ENCODE measurements around the gene SMG9. TPM values are rescaled to one million over a fixed set of nuclear protein-coding genes. Genes with fewer than 3 reads are reported as not detected.

Gene SMG9
- total and polyA plus RNA-seq, 4 donors = 5.4 to 8.9 (median 5.8) TPM

DNA sequence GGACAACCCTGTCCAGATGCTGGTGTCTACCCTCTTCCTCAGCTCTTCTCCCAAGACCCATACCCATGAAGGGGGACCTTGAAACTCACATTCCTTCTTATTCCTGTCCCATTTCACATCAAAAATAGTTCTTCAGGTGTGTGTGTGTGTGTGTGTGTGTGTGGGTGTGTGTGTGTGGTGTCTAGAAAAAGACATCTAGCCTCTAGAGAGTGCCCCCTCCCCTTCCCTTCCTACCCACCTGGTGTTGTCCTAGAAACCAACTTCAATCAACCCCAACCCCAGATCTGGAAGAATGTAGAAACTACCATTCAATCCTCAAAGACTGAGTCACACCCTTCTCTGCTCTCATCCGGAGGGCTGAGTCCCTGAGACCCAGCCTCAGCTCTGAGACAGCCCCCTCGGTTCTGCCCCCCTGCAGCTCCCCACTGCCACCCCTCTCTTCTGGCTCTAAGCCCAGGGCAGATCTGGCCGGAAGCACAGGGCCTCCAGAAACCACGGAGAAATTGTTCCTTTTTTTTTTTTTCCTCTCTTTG lies 22.5 kb upstream of the SMG9 start:
- Histone ChIP-seq H3K36me3 (ENCODE audit: control insufficient read depth in 4 of 4, insufficient read depth in 3 of 4, low read depth in 1 of 4, low read length in 3 of 4) (no peaks in the 10 kb centered on the region), H3K27ac (ENCODE audit: low read depth in 1 of 2, low read length in 2 of 2) (no peak overlapping the region), H3K27me3 (ENCODE audit: control insufficient read depth in 4 of 4, insufficient read depth in 4 of 4, low read length in 3 of 4) (peaks cover 0 to 4% (median 0%) of the 10 kb centered on the region in 4 donors), H3K9me3 (ENCODE audit: control insufficient read depth in 4 of 4, low read length in 3 of 4) (no peaks in the 10 kb centered on the region), H3K4me1 (ENCODE audit: control insufficient read depth in 4 of 4, insufficient read depth in 4 of 4, low read length in 3 of 4) (peaks cover 5 to 8% (median 6%) of the 10 kb centered on the region in 4 donors), H3K9ac (ENCODE audit: low read depth in 1 of 2, low read length in 2 of 2) (no peak overlapping the region), H3K4me3 (ENCODE audit: low read depth in 1 of 3, low read length in 3 of 3) (no peak overlapping the region)
- no peak for TF ChIP-seq GABPA (IDR thresholded peaks at IDR 0.05 in 1 of 2, conservative IDR thresholded peaks at IDR 0.05 in 1 of 2)
- TF ChIP-seq FOXA1 (IDR thresholded peaks at IDR 0.05) = no peak
- no peak for TF ChIP-seq HNF4G (IDR thresholded peaks at IDR 0.05)
- TF ChIP-seq RAD21 (IDR thresholded peaks at IDR 0.05) = no peak
- no peak for TF ChIP-seq NR2F2 (IDR thresholded peaks at IDR 0.05)
- TF ChIP-seq, protein P1, sequence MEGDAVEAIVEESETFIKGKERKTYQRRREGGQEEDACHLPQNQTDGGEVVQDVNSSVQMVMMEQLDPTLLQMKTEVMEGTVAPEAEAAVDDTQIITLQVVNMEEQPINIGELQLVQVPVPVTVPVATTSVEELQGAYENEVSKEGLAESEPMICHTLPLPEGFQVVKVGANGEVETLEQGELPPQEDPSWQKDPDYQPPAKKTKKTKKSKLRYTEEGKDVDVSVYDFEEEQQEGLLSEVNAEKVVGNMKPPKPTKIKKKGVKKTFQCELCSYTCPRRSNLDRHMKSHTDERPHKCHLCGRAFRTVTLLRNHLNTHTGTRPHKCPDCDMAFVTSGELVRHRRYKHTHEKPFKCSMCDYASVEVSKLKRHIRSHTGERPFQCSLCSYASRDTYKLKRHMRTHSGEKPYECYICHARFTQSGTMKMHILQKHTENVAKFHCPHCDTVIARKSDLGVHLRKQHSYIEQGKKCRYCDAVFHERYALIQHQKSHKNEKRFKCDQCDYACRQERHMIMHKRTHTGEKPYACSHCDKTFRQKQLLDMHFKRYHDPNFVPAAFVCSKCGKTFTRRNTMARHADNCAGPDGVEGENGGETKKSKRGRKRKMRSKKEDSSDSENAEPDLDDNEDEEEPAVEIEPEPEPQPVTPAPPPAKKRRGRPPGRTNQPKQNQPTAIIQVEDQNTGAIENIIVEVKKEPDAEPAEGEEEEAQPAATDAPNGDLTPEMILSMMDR (IDR thresholded peaks at IDR 0.05; ENCODE audit: low read depth, low read length, missing input control) = no peak
- TF ChIP-seq, protein P2, sequence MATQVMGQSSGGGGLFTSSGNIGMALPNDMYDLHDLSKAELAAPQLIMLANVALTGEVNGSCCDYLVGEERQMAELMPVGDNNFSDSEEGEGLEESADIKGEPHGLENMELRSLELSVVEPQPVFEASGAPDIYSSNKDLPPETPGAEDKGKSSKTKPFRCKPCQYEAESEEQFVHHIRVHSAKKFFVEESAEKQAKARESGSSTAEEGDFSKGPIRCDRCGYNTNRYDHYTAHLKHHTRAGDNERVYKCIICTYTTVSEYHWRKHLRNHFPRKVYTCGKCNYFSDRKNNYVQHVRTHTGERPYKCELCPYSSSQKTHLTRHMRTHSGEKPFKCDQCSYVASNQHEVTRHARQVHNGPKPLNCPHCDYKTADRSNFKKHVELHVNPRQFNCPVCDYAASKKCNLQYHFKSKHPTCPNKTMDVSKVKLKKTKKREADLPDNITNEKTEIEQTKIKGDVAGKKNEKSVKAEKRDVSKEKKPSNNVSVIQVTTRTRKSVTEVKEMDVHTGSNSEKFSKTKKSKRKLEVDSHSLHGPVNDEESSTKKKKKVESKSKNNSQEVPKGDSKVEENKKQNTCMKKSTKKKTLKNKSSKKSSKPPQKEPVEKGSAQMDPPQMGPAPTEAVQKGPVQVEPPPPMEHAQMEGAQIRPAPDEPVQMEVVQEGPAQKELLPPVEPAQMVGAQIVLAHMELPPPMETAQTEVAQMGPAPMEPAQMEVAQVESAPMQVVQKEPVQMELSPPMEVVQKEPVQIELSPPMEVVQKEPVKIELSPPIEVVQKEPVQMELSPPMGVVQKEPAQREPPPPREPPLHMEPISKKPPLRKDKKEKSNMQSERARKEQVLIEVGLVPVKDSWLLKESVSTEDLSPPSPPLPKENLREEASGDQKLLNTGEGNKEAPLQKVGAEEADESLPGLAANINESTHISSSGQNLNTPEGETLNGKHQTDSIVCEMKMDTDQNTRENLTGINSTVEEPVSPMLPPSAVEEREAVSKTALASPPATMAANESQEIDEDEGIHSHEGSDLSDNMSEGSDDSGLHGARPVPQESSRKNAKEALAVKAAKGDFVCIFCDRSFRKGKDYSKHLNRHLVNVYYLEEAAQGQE (IDR thresholded peaks at IDR 0.05) = no peak
- no peak for TF ChIP-seq RXRA (IDR thresholded peaks at IDR 0.05)
- TF ChIP-seq YY1 (IDR thresholded peaks at IDR 0.05) = no peak
- no peak for TF ChIP-seq FOXA2 (IDR thresholded peaks at IDR 0.05)
- TF ChIP-seq, protein P3, sequence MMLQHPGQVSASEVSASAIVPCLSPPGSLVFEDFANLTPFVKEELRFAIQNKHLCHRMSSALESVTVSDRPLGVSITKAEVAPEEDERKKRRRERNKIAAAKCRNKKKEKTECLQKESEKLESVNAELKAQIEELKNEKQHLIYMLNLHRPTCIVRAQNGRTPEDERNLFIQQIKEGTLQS (IDR thresholded peaks at IDR 0.05) = no peak
- TF ChIP-seq EGR1 (IDR thresholded peaks at IDR 0.05; ENCODE audit: low read depth in 2 of 2) = no peak
- no peak for TF ChIP-seq TAF1 (conservative IDR thresholded peaks at IDR 0.05)
- TF ChIP-seq SP1 (IDR thresholded peaks at IDR 0.05) = no peak
- TF ChIP-seq, protein P4, sequence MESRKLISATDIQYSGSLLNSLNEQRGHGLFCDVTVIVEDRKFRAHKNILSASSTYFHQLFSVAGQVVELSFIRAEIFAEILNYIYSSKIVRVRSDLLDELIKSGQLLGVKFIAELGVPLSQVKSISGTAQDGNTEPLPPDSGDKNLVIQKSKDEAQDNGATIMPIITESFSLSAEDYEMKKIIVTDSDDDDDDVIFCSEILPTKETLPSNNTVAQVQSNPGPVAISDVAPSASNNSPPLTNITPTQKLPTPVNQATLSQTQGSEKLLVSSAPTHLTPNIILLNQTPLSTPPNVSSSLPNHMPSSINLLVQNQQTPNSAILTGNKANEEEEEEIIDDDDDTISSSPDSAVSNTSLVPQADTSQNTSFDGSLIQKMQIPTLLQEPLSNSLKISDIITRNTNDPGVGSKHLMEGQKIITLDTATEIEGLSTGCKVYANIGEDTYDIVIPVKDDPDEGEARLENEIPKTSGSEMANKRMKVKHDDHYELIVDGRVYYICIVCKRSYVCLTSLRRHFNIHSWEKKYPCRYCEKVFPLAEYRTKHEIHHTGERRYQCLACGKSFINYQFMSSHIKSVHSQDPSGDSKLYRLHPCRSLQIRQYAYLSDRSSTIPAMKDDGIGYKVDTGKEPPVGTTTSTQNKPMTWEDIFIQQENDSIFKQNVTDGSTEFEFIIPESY (IDR thresholded peaks at IDR 0.05) = no peak
- TF ChIP-seq JUND (IDR thresholded peaks at IDR 0.05) = no peak
- TF ChIP-seq HNF4A (conservative IDR thresholded peaks at IDR 0.05) = no peak
- TF ChIP-seq MAX (IDR thresholded peaks at IDR 0.05) = no peak
- DNase-seq (ENCODE audit: low spot score) = no peak
- 16% methylated on average over 4 of the region's 4 CpGs for WGBS
